ENCODE data around the gene PRKAR1B.

Gene PRKAR1B

GRCh38 chr7:631291-631711 lies 95.8 kb downstream of the PRKAR1B start:
- Histone ChIP-seq H3K27me3 (ENCODE audit: insufficient read depth, low read length, poor library complexity, severe bottlenecking) (no peaks in the 10 kb centered on the region), H3K9ac (ENCODE audit: low read depth, low read length, poor library complexity, severe bottlenecking) (no peak overlapping the region), H3K9me2 (replicated peaks; ENCODE audit: low read depth, low read length) (no peaks in the 10 kb centered on the region), H3F3A (ENCODE audit: low read depth) (no peaks in the 10 kb centered on the region), H3K36me3 (ENCODE audit: insufficient read depth, low read length) (no peaks in the 10 kb centered on the region), H3K9me3 (ENCODE audit: insufficient read depth, low read depth, low read length) (peaks cover 5% of the 10 kb centered on the region; the same call in 1 of the 2 replicates), H4K20me1 (ENCODE audit: insufficient read depth, low read length, poor library complexity, severe bottlenecking) (no peaks in the 10 kb centered on the region), H3K4me1 (ENCODE audit: insufficient read depth, low read length, poor library complexity, severe bottlenecking) (no peaks in the 10 kb centered on the region), H3K79me2 (ENCODE audit: insufficient read depth, low read length) (no peaks in the 10 kb centered on the region), H2AFZ (ENCODE audit: low read length) (no peak overlapping the region), H3K4me2 (ENCODE audit: low read depth, low read length, poor library complexity, severe bottlenecking) (no peak overlapping the region), H3K4me3 (ENCODE audit: low read length, poor library complexity, severe bottlenecking) (no peak overlapping the region)
- no peak for TF ChIP-seq EZH2phosphoT487 (IDR thresholded peaks at IDR 0.05; ENCODE audit: borderline replicate concordance)
- TF ChIP-seq CTCF (conservative IDR thresholded peaks at IDR 0.05; ENCODE audit: low read length) = no peak

- H3K4me2 ChIP-seq (ENCODE audit: low read depth, low read length, poor library complexity, severe bottlenecking) = no peak overlapping the region
- no peaks in the 10 kb centered on the region for H3K36me3 ChIP-seq (ENCODE audit: insufficient read depth, low read length)
- no peaks in the 10 kb centered on the region for H3K9me2 ChIP-seq (replicated peaks; ENCODE audit: low read depth, low read length)
- no peak overlapping the region for H3K4me3 ChIP-seq (ENCODE audit: low read length, poor library complexity, severe bottlenecking)
- H3K4me1 ChIP-seq (ENCODE audit: insufficient read depth, low read length, poor library complexity, severe bottlenecking) = no peaks in the 10 kb centered on the region
- H3K79me2 ChIP-seq (ENCODE audit: insufficient read depth, low read length) = no peaks in the 10 kb centered on the region
- H4K20me1 ChIP-seq (ENCODE audit: insufficient read depth, low read length, poor library complexity, severe bottlenecking) = no peaks in the 10 kb centered on the region
- no peak overlapping the region for H2AFZ ChIP-seq (ENCODE audit: low read length)
- no peaks in the 10 kb centered on the region for H3K27me3 ChIP-seq (ENCODE audit: insufficient read depth, low read length, poor library complexity, severe bottlenecking)
- H3K9me3 ChIP-seq (ENCODE audit: insufficient read depth, low read depth, low read length) = peaks cover 12% of the 10 kb centered on the region; the same call in 1 of the 2 replicates
- H3F3A ChIP-seq (ENCODE audit: low read depth) = no peaks in the 10 kb centered on the region
- no peak overlapping the region for H3K9ac ChIP-seq (ENCODE audit: low read depth, low read length, poor library complexity, severe bottlenecking)
- TF ChIP-seq EZH2phosphoT487 (IDR thresholded peaks at IDR 0.05; ENCODE audit: borderline replicate concordance) = no peak
Measured at GRCh38 chr7:630539-630938, 96.5 kb downstream of the PRKAR1B start.

- Histone ChIP-seq H3K4me3 (ENCODE audit: low read length, poor library complexity, severe bottlenecking) (no peak overlapping the region), H3K79me2 (ENCODE audit: insufficient read depth, low read length) (no peaks in the 10 kb centered on the region), H3K9me2 (replicated peaks; ENCODE audit: low read depth, low read length) (no peaks in the 10 kb centered on the region), H3K4me1 (ENCODE audit: insufficient read depth, low read length, poor library complexity, severe bottlenecking) (no peaks in the 10 kb centered on the region), H3K36me3 (ENCODE audit: insufficient read depth, low read length) (no peaks in the 10 kb centered on the region), H3K9me3 (ENCODE audit: insufficient read depth, low read depth, low read length) (peaks cover 16% of the 10 kb centered on the region; the same call in 1 of the 2 replicates), H2AFZ (ENCODE audit: low read length) (no peak overlapping the region), H3K9ac (ENCODE audit: low read depth, low read length, poor library complexity, severe bottlenecking) (no peak overlapping the region), H3K27me3 (ENCODE audit: insufficient read depth, low read length, poor library complexity, severe bottlenecking) (no peaks in the 10 kb centered on the region), H3K4me2 (ENCODE audit: low read depth, low read length, poor library complexity, severe bottlenecking) (no peak overlapping the region), H4K20me1 (ENCODE audit: insufficient read depth, low read length, poor library complexity, severe bottlenecking) (no peaks in the 10 kb centered on the region), H3F3A (ENCODE audit: low read depth) (no peaks in the 10 kb centered on the region)
- TF ChIP-seq CTCF (conservative IDR thresholded peaks at IDR 0.05; ENCODE audit: low read length) (no peak), EZH2phosphoT487 (IDR thresholded peaks at IDR 0.05; ENCODE audit: borderline replicate concordance) (no peak)
Measured at GRCh38 chr7:630111-630511, 97.0 kb downstream of the PRKAR1B start.

- H3K4me2 ChIP-seq (ENCODE audit: low read depth, low read length, poor library complexity, severe bottlenecking) = no peak overlapping the region
- H3K27me3 ChIP-seq (ENCODE audit: insufficient read depth, low read length, poor library complexity, severe bottlenecking) = no peaks in the 10 kb centered on the region
- H2AFZ ChIP-seq (ENCODE audit: low read length) = no peak overlapping the region
- no peaks in the 10 kb centered on the region for H3K4me1 ChIP-seq (ENCODE audit: insufficient read depth, low read length, poor library complexity, severe bottlenecking)
- no peaks in the 10 kb centered on the region for H3K36me3 ChIP-seq (ENCODE audit: insufficient read depth, low read length)
- H3F3A ChIP-seq (ENCODE audit: low read depth) = no peaks in the 10 kb centered on the region
- no peak overlapping the region for H3K4me3 ChIP-seq (ENCODE audit: low read length, poor library complexity, severe bottlenecking)
- TF ChIP-seq EZH2phosphoT487 (IDR thresholded peaks at IDR 0.05; ENCODE audit: borderline replicate concordance) (no peak), CTCF (conservative IDR thresholded peaks at IDR 0.05; ENCODE audit: low read length) (no peak)
- no peaks in the 10 kb centered on the region for H4K20me1 ChIP-seq (ENCODE audit: insufficient read depth, low read length, poor library complexity, severe bottlenecking)
- no peaks in the 10 kb centered on the region for H3K9me2 ChIP-seq (replicated peaks; ENCODE audit: low read depth, low read length)
- H3K9me3 ChIP-seq (ENCODE audit: insufficient read depth, low read depth, low read length) = peaks cover 25% of the 10 kb centered on the region; the same call in 1 of the 2 replicates
- H3K79me2 ChIP-seq (ENCODE audit: insufficient read depth, low read length) = no peaks in the 10 kb centered on the region
- H3K9ac ChIP-seq (ENCODE audit: low read depth, low read length, poor library complexity, severe bottlenecking) = no peak overlapping the region
Measured at GRCh38 chr7:628826-629225, 98.3 kb downstream of the PRKAR1B start.

Measured in Loucy (cell line).